Measurements from ENCODE around the gene MOB3A. TPM values are rescaled to one million over a fixed set of nuclear protein-coding genes. Genes with fewer than 3 reads are reported as not detected.
A peak's percentile ranks its signal among the peaks of the same experiment; 100 is the strongest.

The MOB3A gene
- total and polyA plus RNA-seq, 2 of the 13 experiments (the other 11 are each of a cell fraction or from before 2014, with no cell fraction given) = 3.5 to 17.8 TPM

DNA sequence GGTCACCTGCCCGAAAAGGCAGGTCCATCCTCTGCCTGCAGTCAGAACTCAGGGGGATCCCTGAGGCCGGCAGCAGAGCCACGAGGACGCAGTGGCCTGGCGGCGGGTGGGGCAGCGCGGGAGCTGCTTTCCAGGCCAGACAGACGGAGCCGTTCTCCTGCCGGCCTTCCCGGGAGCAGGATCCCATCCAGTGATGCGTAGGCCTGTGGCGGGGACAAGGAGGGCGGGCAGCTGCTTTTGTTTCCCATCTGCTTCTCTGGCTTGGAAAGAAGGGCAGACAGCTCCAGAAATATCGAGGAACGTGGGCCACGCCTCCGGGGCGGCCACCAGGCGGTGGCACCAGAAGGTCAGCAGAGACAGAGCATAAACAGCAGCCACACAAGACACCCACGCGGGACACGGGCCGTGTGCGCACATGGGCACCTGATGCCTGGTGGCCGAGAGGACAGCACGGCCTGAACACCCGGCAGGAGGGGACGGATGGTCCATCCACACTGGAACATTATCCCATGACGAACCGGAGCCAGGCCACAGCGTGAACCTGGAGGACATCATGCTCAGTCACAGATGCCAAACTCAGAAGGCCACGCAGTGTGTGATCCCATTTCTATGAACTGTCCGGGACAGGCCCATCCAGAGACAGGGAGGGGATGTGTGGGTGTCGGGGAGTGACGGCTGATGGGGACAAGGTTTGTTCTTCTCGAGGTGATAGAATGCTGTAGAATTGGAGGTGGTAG is 31.2 kb downstream of the MOB3A start (continued):
- TF ChIP-seq ZNF549 (CRISPR knock-in tag; IDR thresholded peaks at IDR 0.05) = no peak
- TF ChIP-seq KDM2A (CRISPR knock-in tag; IDR thresholded peaks at IDR 0.05; ENCODE audit: borderline replicate concordance, low read depth) = no peak
- TF ChIP-seq NR0B2 (CRISPR knock-in tag; IDR thresholded peaks at IDR 0.05) = no peak
- TF ChIP-seq ZNF703 (CRISPR knock-in tag; IDR thresholded peaks at IDR 0.05; ENCODE audit: borderline replicate concordance) = no peak
- no peak for TF ChIP-seq AGO1 (IDR thresholded peaks at IDR 0.05; ENCODE audit: low read depth, low read length, poor library complexity, severe bottlenecking)
- no peak for TF ChIP-seq ZNF546 (CRISPR knock-in tag; conservative IDR thresholded peaks at IDR 0.05)
- TF ChIP-seq, protein P1, sequence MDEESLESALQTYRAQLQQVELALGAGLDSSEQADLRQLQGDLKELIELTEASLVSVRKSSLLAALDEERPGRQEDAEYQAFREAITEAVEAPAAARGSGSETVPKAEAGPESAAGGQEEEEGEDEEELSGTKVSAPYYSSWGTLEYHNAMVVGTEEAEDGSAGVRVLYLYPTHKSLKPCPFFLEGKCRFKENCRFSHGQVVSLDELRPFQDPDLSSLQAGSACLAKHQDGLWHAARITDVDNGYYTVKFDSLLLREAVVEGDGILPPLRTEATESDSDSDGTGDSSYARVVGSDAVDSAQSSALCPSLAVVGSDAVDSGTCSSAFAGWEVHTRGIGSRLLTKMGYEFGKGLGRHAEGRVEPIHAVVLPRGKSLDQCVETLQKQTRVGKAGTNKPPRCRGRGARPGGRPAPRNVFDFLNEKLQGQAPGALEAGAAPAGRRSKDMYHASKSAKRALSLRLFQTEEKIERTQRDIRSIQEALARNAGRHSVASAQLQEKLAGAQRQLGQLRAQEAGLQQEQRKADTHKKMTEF (CRISPR knock-in tag; IDR thresholded peaks at IDR 0.05) = peak; percentile 16; the same call in 1 of the 2 replicates
- peak; percentile 47; the same call in 1 of the 2 replicates for TF ChIP-seq CBX5 (CRISPR knock-in tag; IDR thresholded peaks at IDR 0.05; ENCODE audit: borderline replicate concordance)
- no peak for TF ChIP-seq ZBTB44 (CRISPR knock-in tag; IDR thresholded peaks at IDR 0.05)
- TF ChIP-seq, protein P2, sequence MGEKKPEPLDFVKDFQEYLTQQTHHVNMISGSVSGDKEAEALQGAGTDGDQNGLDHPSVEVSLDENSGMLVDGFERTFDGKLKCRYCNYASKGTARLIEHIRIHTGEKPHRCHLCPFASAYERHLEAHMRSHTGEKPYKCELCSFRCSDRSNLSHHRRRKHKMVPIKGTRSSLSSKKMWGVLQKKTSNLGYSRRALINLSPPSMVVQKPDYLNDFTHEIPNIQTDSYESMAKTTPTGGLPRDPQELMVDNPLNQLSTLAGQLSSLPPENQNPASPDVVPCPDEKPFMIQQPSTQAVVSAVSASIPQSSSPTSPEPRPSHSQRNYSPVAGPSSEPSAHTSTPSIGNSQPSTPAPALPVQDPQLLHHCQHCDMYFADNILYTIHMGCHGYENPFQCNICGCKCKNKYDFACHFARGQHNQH (CRISPR knock-in tag; IDR thresholded peaks at IDR 0.05) = 0 out of 2 replicates have a peak, but pooled peaks have one; percentile 29
- TF ChIP-seq ZNF615 (CRISPR knock-in tag; IDR thresholded peaks at IDR 0.05; ENCODE audit: borderline replicate concordance) = no peak
- no peak for TF ChIP-seq ZNF773 (CRISPR knock-in tag; IDR thresholded peaks at IDR 0.05; ENCODE audit: borderline replicate concordance)
- peak; percentile 21; the same call in 1 of the 2 replicates for TF ChIP-seq ZNF768 (CRISPR knock-in tag; IDR thresholded peaks at IDR 0.05)
- TF ChIP-seq SMYD3 (CRISPR knock-in tag; IDR thresholded peaks at IDR 0.05) = no peak
- no peak for TF ChIP-seq MLXIP (CRISPR knock-in tag; IDR thresholded peaks at IDR 0.05; ENCODE audit: borderline replicate concordance)
- peak; percentile 0 for TF ChIP-seq YY1 (IDR thresholded peaks at IDR 0.05; ENCODE audit: insufficient read depth, insufficient replicate concordance, low read depth, low read length)
- no peak for TF ChIP-seq ZNF138 (CRISPR knock-in tag; IDR thresholded peaks at IDR 0.05; ENCODE audit: low read depth)
- TF ChIP-seq GPN1 (CRISPR knock-in tag; IDR thresholded peaks at IDR 0.05; ENCODE audit: borderline replicate concordance) = no peak
- no peak for TF ChIP-seq KMT2B (CRISPR knock-in tag; IDR thresholded peaks at IDR 0.05)
- no peak for TF ChIP-seq LCORL (IDR thresholded peaks at IDR 0.05)
- TF ChIP-seq LCORL (CRISPR knock-in tag; IDR thresholded peaks at IDR 0.05) = no peak
- TF ChIP-seq ZNF891 (CRISPR knock-in tag; IDR thresholded peaks at IDR 0.05) = peak; percentile 57; the same call in 1 of the 2 replicates

Data from HepG2 (cell line).